ENCODE measurements around the gene PSMF1. TPM values are rescaled to one million over a fixed set of nuclear protein-coding genes. Genes with fewer than 3 reads are reported as not detected.

The PSMF1 gene
- total RNA-seq, 3 donors from 2014 or later: 113 to 118 (median 117) TPM

DNA sequence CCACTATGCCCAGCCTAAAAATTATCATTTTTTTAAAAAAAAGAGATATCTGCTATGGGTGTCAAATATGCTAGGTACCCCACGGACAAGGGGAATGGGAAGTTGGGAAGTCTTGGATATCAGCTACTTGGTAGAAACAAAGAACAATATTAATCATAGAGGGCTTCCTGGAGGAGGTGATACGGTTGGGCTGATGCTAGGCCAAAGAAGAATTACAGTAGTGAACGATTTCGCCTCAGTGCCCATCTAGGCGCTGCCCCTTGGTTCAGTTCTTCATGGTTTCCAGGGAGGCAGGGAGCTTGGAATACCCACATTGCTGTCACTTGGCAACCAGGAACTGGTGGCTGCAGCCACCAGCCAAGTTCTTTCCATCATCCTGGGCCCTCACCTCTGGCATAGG is 5.5 kb upstream of the PSMF1 start:
- no peak overlapping the region for H3K4me3 ChIP-seq
- TF ChIP-seq, protein P1, sequence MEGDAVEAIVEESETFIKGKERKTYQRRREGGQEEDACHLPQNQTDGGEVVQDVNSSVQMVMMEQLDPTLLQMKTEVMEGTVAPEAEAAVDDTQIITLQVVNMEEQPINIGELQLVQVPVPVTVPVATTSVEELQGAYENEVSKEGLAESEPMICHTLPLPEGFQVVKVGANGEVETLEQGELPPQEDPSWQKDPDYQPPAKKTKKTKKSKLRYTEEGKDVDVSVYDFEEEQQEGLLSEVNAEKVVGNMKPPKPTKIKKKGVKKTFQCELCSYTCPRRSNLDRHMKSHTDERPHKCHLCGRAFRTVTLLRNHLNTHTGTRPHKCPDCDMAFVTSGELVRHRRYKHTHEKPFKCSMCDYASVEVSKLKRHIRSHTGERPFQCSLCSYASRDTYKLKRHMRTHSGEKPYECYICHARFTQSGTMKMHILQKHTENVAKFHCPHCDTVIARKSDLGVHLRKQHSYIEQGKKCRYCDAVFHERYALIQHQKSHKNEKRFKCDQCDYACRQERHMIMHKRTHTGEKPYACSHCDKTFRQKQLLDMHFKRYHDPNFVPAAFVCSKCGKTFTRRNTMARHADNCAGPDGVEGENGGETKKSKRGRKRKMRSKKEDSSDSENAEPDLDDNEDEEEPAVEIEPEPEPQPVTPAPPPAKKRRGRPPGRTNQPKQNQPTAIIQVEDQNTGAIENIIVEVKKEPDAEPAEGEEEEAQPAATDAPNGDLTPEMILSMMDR (IDR thresholded peaks at IDR 0.05): no peak
- DNase-seq: no peak
- no peak for ATAC-seq
- no peaks in the 10 kb centered on the region for H3K36me3 ChIP-seq (ENCODE audit: low read depth)
- intact Hi-C loops (cut with DNase I, micrococcal nuclease): no loop called here
- H3K4me1 ChIP-seq (ENCODE audit: low read depth): peaks cover 2% of the 10 kb centered on the region
- H3K9me3 ChIP-seq: no peaks in the 10 kb centered on the region

- no peak for ATAC-seq
- intact Hi-C loops (cut with DNase I, micrococcal nuclease): no loop called here
- H3K36me3 ChIP-seq (ENCODE audit: low read depth): no peaks in the 10 kb centered on the region
- peak overlapping the region; percentile 99 for H3K4me3 ChIP-seq
- H3K9me3 ChIP-seq: no peaks in the 10 kb centered on the region
- TF ChIP-seq, protein P1 (IDR thresholded peaks at IDR 0.05): no peak
- DNase-seq: no peak
- peaks cover 41% of the 10 kb centered on the region for H3K4me1 ChIP-seq (ENCODE audit: low read depth)
These were observed 432 bp upstream of the PSMF1 start for GRCh38 chr20:1118004-1118335.

- Histone ChIP-seq H3K4me1 (ENCODE audit: low read depth) (peaks cover 41% of the 10 kb centered on the region), H3K4me3 (peak overlapping the region; percentile 99), H3K9me3 (no peaks in the 10 kb centered on the region), H3K36me3 (ENCODE audit: low read depth) (no peaks in the 10 kb centered on the region)
- TF ChIP-seq, protein P1 (IDR thresholded peaks at IDR 0.05): no peak
- ATAC-seq (peak; percentile 4), DNase-seq (peak in 1 of 3 donors; percentile 10)
- intact Hi-C loops (cut with DNase I, micrococcal nuclease): no loop called here
These were observed 715 bp downstream of the PSMF1 start for GRCh38 chr20:1119128-1119505.

- Histone ChIP-seq H3K9me3 (no peaks in the 10 kb centered on the region), H3K36me3 (ENCODE audit: low read depth) (no peaks in the 10 kb centered on the region), H3K4me1 (ENCODE audit: low read depth) (peaks cover 41% of the 10 kb centered on the region), H3K4me3 (peak overlapping the region; percentile 99)
- DNase-seq: no peak
- no peak for ATAC-seq
- TF ChIP-seq, protein P1 (IDR thresholded peaks at IDR 0.05): no peak
- intact Hi-C loops (cut with DNase I, micrococcal nuclease): no loop called here
These were observed 1.1 kb downstream of the PSMF1 start for GRCh38 chr20:1119524-1119923.

DNA sequence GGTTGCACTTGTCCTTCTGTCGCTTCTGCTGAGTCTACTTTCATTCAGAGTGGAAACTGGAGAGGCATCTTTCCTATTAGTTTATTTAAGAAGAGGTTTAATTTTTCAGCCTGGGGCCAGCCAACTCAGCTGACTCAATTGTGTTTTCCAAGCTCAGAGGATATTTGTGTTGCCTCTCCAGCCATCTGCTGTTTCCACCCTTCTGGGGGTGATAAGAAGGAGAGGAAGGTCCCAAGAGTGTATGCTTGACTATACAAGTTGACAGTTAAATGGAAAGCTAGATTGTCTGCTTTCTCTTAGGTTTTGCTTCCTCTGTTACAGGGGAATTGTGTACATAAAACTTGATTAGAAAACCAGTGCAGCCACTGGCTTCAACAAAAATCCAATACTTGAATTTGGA is 3.0 kb downstream of the PSMF1 start:
- peaks cover 41% of the 10 kb centered on the region for H3K4me1 ChIP-seq (ENCODE audit: low read depth)
- H3K9me3 ChIP-seq: no peaks in the 10 kb centered on the region
- intact Hi-C loops (cut with DNase I, micrococcal nuclease): no loop called here
- ATAC-seq: no peak
- TF ChIP-seq, protein P1 (IDR thresholded peaks at IDR 0.05): no peak
- no peak for DNase-seq
- H3K36me3 ChIP-seq (ENCODE audit: low read depth): no peaks in the 10 kb centered on the region
- H3K4me3 ChIP-seq: no peak overlapping the region
